Pons (tissue), 1 donor: ENCODE data around the gene FOLR2.
"Not testable (repeated sequence)": the region's sequence is repeated elsewhere in the genome, so short reads cannot be mapped to it uniquely, and the experiment has no call there.

Experiments used
- DNase-seq: peaks from one replicate; pipeline ENCODE4 v3.0.0-alpha.2; 2016; ENCODE audit warnings: low spot score

The FOLR2 gene

GRCh38 chr11:72216638-72217037, at the start of gene FOLR2:
FOLR2 (plus strand) TSS chr11:72216794; CDS start chr11:72218585, 1,791 bp downstream.
- no peak for DNase-seq

- not testable (repeated sequence) for DNase-seq
These were observed 47.5 kb upstream of the FOLR2 start for GRCh38 chr11:72169046-72169555.

- DNase-seq, result peak; percentile 75
These were observed 46.8 kb upstream of the FOLR2 start for GRCh38 chr11:72169754-72170153.

- DNase-seq, result not testable (repeated sequence)
These were observed 44.6 kb upstream of the FOLR2 start for GRCh38 chr11:72172043-72172442.

- no peak for DNase-seq
These were observed 43.3 kb upstream of the FOLR2 start for GRCh38 chr11:72173291-72173690.

GRCh38 chr11:72174302-72175070, 42.1 kb upstream of the FOLR2 start:
- DNase-seq, result no peak

- DNase-seq, result no peak
These were observed 38.9 kb upstream of the FOLR2 start for GRCh38 chr11:72177656-72178055.

- no peak for DNase-seq
These were observed 37.4 kb upstream of the FOLR2 start for GRCh38 chr11:72179049-72179803.

GRCh38 chr11:72179804-72180396, 36.7 kb upstream of the FOLR2 start:
- no peak for DNase-seq

- DNase-seq, result not testable (repeated sequence)
These were observed 35.6 kb upstream of the FOLR2 start for GRCh38 chr11:72180892-72181552.

GRCh38 chr11:72181553-72181958, 35.0 kb upstream of the FOLR2 start:
- not testable (repeated sequence) for DNase-seq

GRCh38 chr11:72188267-72188666, 28.3 kb upstream of the FOLR2 start:
- no peak for DNase-seq

- DNase-seq, result no peak
These were observed 26.9 kb upstream of the FOLR2 start for GRCh38 chr11:72189455-72190250.

- DNase-seq, result no peak
These were observed 25.9 kb upstream of the FOLR2 start for GRCh38 chr11:72190631-72191071.

- no peak for DNase-seq
These were observed 24.6 kb upstream of the FOLR2 start, which contains the start of gene FOLR1 for GRCh38 chr11:72191961-72192381. FOLR1 (plus strand) TSS chr11:72192140; CDS start chr11:72192174, 34 bp downstream.

- no peak for DNase-seq
These were observed 20.9 kb upstream of the FOLR2 start for GRCh38 chr11:72195518-72196270.

- DNase-seq, result not testable (repeated sequence)
These were observed 15.1 kb upstream of the FOLR2 start for GRCh38 chr11:72201445-72201844.

- no peak for DNase-seq
These were observed 14.0 kb upstream of the FOLR2 start for GRCh38 chr11:72202571-72202970.

GRCh38 chr11:72203163-72203562, 13.4 kb upstream of the FOLR2 start:
- no peak for DNase-seq

GRCh38 chr11:72204886-72205285, 11.7 kb upstream of the FOLR2 start:
- no peak for DNase-seq
